SIG-M5 (cell line): ENCODE results near the gene HS3ST5.

Experiments used
- DNase-seq: peaks from one replicate; lab custom pipeline; 2025; lab: John Stamatoyannopoulos, UW

The HS3ST5 gene

DNA sequence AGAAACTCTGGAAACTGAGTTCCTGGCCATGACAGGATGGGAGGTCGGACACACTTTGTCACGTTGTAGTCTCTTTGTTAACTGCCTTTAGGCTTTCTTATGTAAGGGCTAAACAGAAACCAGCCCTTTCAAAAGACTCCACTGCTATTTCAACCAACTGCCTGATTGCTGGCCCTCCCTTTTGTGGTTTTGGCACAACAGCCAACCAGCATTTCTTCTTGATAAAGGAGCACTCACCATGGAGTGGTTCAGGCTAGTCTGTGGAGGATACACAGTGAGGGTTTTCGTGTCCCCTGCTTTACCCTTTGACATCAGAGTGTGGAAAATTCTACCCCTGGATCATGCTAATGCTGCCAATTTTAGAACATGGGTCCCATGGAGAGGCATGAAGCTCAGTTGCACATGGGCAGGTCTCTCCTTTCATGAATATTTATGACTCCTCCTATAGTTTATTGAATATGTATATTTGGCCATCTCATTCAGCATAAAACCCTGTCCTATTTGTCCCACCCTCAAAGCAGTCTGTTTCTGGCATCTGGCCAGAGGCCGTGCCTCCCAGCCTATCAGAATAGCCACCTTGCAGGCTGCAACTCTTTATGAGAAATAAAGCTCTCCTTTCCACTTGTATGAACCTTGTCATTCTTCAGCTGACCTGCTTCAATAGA lies 148.3 kb downstream of the HS3ST5 start:
- DNase-seq, result no peak

GRCh38 chr6:114187563-114187962 lies 155.3 kb downstream of the HS3ST5 start:
- no peak for DNase-seq

GRCh38 chr6:114181664-114182063 lies 161.2 kb downstream of the HS3ST5 start:
- DNase-seq, result no peak

DNA sequence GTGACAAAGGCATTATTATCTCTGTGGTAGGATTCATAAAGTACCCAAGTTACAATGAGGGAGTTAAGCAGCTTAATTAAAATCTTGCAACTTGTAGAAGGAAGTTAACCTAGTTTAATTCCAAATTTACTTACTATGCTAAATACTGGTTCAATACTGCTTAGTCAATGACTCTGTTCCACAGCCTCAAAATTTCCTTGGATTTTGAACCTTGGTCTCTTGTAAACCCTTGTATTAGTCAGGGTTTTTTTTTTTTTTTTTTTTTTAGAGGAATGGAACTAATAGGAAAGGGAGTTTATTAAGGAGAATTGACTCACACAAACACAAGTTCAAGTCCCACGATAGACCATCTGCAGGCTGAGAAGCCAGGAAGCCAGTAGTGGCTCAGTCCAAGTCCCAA lies 163.4 kb downstream of the HS3ST5 start:
- DNase-seq, result no peak

- DNase-seq, result no peak
These were observed 166.1 kb downstream of the HS3ST5 start for GRCh38 chr6:114176726-114177125.

- DNase-seq, result no peak
These were observed 170.1 kb downstream of the HS3ST5 start for GRCh38 chr6:114172576-114173260.

- DNase-seq, result no peak
These were observed 171.3 kb downstream of the HS3ST5 start for GRCh38 chr6:114171473-114171872.

DNA sequence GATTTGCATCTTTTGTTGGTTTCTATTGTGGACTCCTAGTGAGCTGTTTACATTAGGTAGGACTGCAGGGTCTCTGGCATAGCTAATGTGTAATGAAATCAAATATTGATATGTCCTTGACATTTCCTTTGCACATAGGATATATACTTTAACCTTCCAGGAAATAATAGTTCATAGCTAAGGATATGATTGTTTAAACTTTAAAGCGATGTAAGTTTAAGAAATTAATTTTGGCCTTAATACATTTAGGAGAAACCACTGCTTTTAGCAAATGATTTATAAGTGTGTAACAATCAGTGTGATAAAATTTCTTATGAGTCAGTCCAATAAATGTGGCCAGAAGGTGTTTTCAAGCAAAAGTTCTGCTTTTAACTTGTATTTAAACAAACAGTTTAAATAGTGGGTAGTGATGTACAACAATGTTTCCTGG lies 171.8 kb downstream of the HS3ST5 start:
- no peak for DNase-seq

DNA sequence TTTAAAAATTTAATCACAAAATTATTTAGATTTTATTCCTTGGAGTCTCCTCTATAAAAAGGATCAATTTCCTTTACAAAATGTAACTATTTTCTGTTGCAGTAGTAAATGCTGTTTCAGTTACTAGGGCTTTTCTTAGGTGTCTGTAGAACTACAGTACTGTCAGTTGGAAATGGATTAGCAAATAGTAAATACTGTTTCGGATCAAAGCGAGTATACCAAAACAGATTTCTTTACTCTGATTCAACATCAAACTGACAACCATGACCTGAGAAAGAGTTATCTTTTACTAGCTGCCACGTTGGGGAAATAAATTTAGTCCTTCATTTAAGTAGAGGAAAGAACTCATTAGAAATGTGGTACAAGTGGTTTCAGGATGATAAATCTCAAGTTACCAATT lies 172.5 kb downstream of the HS3ST5 start:
- no peak for DNase-seq

DNA sequence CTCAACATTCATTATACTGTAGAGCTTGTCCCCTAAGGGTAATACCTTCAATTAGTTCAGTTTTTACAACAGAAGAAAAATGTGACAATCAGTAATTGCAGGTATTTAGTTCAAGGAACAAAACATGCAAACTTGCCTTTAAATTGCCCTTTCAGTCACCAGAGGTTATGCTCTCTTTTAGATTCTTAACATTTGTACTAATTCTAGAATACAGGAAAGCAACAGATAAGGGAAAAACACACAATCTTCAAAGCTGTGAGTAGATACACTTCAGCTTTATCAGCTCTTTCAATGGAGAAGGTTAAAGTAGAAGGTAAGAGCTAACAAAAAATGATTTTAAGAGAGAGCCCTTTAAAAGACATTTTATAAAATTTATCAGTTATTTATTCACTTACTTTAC lies 173.1 kb downstream of the HS3ST5 start:
- no peak for DNase-seq

DNA sequence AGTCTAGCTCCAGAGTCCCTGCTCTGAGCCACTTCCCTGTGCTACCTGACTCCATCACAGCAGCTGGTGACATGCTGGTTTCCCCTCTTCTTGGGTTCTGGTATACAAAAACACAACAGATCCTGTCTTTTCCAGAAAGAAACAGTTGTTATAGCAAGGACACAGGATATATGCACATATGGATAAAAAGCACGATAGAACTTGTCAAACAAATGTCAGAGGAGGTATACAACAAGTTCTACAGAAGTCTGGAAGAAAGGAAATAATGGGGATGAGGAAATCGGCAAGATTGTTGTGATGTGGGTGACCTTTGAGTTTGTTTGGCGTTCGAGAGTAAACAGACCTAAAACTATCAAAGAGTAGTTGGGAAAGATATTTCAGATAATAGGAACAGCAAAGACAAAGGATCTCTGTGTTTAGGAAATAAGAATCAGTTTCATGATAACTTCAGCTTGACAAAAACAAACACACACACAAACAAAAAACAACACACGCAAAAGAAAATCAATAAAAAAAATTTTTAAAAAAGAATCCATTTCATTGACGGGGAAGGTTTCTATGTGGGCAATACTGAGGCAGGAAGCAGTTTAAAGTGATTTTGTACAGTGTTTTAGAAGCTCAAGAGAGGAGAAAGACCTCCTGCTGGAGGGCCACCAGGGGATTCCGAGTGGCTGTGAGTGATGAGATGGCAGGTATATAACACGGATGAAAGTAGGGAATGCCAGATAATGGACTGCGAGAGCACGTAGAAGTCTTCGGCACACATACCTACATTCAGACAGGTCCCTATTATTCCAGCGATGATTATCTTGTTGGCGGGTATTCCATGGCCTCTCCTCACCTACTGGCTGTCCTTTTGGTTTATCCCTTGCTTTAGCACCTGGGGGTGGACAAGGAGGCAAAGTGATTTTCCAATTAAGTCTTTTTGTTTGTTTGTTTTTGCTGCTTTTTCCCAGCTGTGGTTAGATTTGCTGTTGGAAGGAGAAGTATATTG lies 174.9 kb downstream of the HS3ST5 start:
- DNase-seq, result no peak

- no peak for DNase-seq
These were observed 178.6 kb downstream of the HS3ST5 start for GRCh38 chr6:114164207-114164606.

DNA sequence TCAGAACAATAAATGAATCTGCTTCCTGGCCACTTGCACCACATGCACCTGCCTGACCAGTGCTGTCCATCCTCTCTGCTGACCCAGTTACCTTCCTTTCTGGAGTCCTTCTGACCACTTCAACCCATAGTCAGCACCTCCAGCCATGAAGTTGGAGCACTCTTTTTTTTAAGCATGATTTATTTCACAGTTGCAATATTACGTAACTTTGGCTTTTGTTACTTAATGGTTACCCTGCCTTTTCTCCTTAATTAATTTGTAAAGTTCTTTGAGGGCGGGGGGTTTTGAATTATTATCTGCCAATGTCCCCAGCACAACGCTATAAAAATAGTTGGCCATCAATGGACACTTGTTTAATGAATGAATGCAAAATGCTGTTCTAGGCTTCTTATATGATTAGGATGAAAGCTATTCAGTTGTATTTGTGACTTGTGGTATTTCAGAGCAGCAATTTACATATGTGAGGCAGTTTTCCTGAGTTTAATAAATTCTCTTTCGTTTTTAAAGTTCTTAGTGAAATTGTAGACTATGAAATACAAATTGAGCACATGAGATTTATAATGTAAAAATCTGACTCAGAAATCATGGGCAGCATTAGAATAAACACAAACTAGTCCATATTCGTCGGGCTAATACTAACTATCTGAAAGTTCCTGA lies 180.0 kb downstream of the HS3ST5 start:
- DNase-seq, result no peak

DNA sequence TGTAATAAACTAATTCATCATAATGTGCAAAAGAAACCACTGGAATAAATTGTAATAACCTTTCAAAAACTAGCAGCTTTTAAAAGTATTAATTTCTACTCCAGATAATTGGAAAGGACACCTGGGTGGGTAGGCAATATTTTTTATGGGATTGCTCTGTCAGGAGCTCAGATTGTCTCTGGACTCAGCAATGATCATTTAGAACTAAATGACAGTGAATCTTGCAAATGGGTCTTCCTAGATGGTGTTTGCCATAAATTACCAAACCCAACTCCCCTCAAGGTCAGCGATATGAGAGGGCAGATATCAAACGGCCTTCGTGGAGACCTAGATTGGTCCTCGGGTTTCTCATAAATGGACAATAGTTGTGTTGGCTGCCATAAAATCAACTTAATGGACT lies 181.9 kb downstream of the HS3ST5 start:
- no peak for DNase-seq

- no peak for DNase-seq
These were observed 183.1 kb downstream of the HS3ST5 start for GRCh38 chr6:114159727-114160126.

GRCh38 chr6:114158838-114159694 lies 183.8 kb downstream of the HS3ST5 start:
- DNase-seq, result no peak

DNA sequence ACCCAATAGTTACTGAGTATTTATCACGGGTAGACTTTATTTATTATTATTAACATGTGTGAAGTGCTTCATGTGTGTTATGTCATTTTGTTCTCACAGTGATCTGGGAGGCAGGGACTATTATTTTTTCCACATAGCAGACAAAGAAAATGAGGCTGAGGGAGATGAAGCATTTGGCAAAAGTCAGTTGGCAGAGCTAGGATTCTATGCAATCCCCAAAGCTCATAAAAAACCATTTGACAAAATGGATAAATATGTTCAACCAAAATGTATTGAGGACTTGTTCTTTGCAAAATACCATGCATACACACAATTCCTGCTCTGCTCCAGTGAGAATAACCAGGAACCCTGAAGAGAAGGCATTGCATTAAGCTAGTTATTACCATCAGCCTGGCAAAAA lies 184.4 kb downstream of the HS3ST5 start:
- DNase-seq, result no peak

DNA sequence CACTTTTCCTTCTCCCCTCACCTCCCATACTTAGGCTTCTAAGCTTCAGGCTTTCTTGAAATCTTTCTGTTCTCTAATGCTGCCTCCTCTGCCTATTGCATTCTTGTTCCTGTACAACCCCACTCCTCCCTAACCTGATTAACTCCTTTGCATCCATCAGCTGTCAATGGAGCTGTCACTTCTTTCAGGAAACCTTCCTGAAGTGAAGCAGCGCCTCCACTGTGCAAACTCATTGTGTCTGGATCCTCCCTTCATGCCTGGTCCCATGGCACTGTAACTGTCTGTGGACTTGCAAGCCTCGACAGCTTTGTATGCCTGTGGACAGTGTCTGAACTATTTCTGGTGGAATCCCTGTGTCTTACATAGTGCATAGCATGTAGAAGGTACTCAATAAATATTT lies 185.0 kb downstream of the HS3ST5 start:
- DNase-seq, result no peak

GRCh38 chr6:114155763-114156162 lies 187.1 kb downstream of the HS3ST5 start:
- DNase-seq, result no peak

- DNase-seq, result no peak
These were observed 188.0 kb downstream of the HS3ST5 start for GRCh38 chr6:114154812-114155211.

GRCh38 chr6:114153448-114153847 lies 189.4 kb downstream of the HS3ST5 start:
- no peak for DNase-seq
